GM19193 (cell line): ENCODE data around the gene PGLYRP3.

ENCODE experiments used
- POLR2A ChIP-seq: IDR thresholded peaks from 4 replicates; pipeline ENCODE4 v1.6.1; 2011; ENCODE audit not compliant: insufficient read depth, insufficient read length; ENCODE audit errors: extremely low read depth

The PGLYRP3 gene

GRCh38 chr1:153353226-153353947 lies 40.6 kb upstream of the PGLYRP3 start:
- TF ChIP-seq POLR2A, result no peak

GRCh38 chr1:153352523-153352922 lies 39.8 kb upstream of the PGLYRP3 start:
- TF ChIP-seq POLR2A, result no peak

GRCh38 chr1:153350321-153350957 lies 37.7 kb upstream of the PGLYRP3 start:
- TF ChIP-seq POLR2A, result no peak

GRCh38 chr1:153349363-153350320 lies 36.9 kb upstream of the PGLYRP3 start:
- TF ChIP-seq POLR2A, result no peak

- TF ChIP-seq POLR2A, result no peak
Measured at GRCh38 chr1:153348511-153349362, 36.0 kb upstream of the PGLYRP3 start, which contains the start of gene PGLYRP4. Gene PGLYRP4, minus strand, starts transcription at chr1:153348841. Its CDS starts 909 bp downstream, at chr1:153347932.

GRCh38 chr1:153347856-153348255 lies 35.1 kb upstream of the PGLYRP3 start:
- no peak for TF ChIP-seq POLR2A

GRCh38 chr1:153346077-153346723 lies 33.4 kb upstream of the PGLYRP3 start:
- TF ChIP-seq POLR2A, result no peak

- no peak for TF ChIP-seq POLR2A
Measured at GRCh38 chr1:153345187-153346076, 32.7 kb upstream of the PGLYRP3 start.

- no peak for TF ChIP-seq POLR2A
Measured at GRCh38 chr1:153344718-153345025, 31.9 kb upstream of the PGLYRP3 start.

- TF ChIP-seq POLR2A, result peak; percentile 19
Measured at GRCh38 chr1:153343811-153344717, 31.3 kb upstream of the PGLYRP3 start.

- TF ChIP-seq POLR2A, result no peak
Measured at GRCh38 chr1:153343040-153343681, 30.4 kb upstream of the PGLYRP3 start.

- TF ChIP-seq POLR2A, result no peak
Measured at GRCh38 chr1:153342178-153342577, 29.4 kb upstream of the PGLYRP3 start.

GRCh38 chr1:153341431-153341934 lies 28.7 kb upstream of the PGLYRP3 start:
- TF ChIP-seq POLR2A, result no peak
